Measurements from ENCODE around the gene RIPK4. TPM values are rescaled to one million over a fixed set of nuclear protein-coding genes. Genes with fewer than 3 reads are reported as not detected.
A peak's percentile ranks its signal among the peaks of the same experiment; 100 is the strongest.

Gene RIPK4
- total RNA-seq (2021; ENCODE audit: unreplicated experiment) (67.4 TPM), Bru-seq, nascent RNA (percentile 97 among the genes with signal in this experiment), BruChase-seq, experiment 1, labeled RNA remaining after a 2-hour chase (percentile 86 among the genes with signal in this experiment), BruChase-seq, experiment 2, labeled RNA remaining after a 6-hour chase (percentile 80 among the genes with signal in this experiment)
- 76.4 TPM for polyA plus RNA-seq (2012; ENCODE audit: insufficient read length)
- long read RNA-seq, transcript RIPK4-201 (8 exons, 3,889 nt): major isoform, 216 of 340 reads
- long read RNA-seq, partial matches to known transcripts: 52 of 340 reads
- long read RNA-seq, other reads (novel, unspliced or antisense): 72 of 340 reads

- ChIA-PET POLR2A (interaction anchor here (0.6 to 2.0 kb wide), 2 partner anchors 20 to 95 kb away, joined by 3 to 11 read pairs; no protein-coding TSS in a partner anchor), CTCF (no interaction called here)
- ATAC-seq (peak; percentile 71), DNase-seq (ENCODE audit: low read depth, low spot score) (no peak)
- in situ Hi-C loops (cut with HindIII; ENCODE audit: low pct_unique_long_range_greater_than_20kb, low sequenced_read_pairs): loop anchor here (25.0 kb wide), 1 partner anchor 155 kb away; no protein-coding TSS in a partner anchor
- Histone ChIP-seq H3K4me1 (ENCODE audit: control insufficient read depth, insufficient read depth, low read length) (peaks cover 23% of the 10 kb centered on the region), H3K36me3 (ENCODE audit: control insufficient read depth, insufficient read depth, low read length) (no peaks in the 10 kb centered on the region; the same call in 1 of the 2 replicates), H3K9me3 (ENCODE audit: control insufficient read depth, insufficient read depth, low read depth, low read length) (no peaks in the 10 kb centered on the region), H3K27ac (ENCODE audit: low read length) (peak within 1 kb of the TSS; percentile 98), H3K4me3 (ENCODE audit: low read depth in 2 of 2, low read length in 2 of 2) (peak within 1 kb of the TSS; percentile 72 to 91), H3K27me3 (ENCODE audit: control insufficient read depth, insufficient read depth, low read length) (no peaks in the 10 kb centered on the region)
- BruUV-seq (replicated peaks): TSS peak; percentile 89
- TF ChIP-seq SIN3A (IDR thresholded peaks at IDR 0.05; ENCODE audit: borderline replicate concordance, insufficient read depth, low read depth, low read length) (peak; percentile 54; the same call in 1 of the 2 replicates), TCF7L2 (IDR thresholded peaks at IDR 0.05; ENCODE audit: low read depth, low read length) (peak; percentile 62; the same call in 1 of the 2 replicates), CTCF (IDR thresholded peaks at IDR 0.05) (no peak), POLR2AphosphoS5 (IDR thresholded peaks at IDR 0.05; ENCODE audit: low read depth, low read length) (peak; percentile 85)
- TF ChIP-seq, protein P1, sequence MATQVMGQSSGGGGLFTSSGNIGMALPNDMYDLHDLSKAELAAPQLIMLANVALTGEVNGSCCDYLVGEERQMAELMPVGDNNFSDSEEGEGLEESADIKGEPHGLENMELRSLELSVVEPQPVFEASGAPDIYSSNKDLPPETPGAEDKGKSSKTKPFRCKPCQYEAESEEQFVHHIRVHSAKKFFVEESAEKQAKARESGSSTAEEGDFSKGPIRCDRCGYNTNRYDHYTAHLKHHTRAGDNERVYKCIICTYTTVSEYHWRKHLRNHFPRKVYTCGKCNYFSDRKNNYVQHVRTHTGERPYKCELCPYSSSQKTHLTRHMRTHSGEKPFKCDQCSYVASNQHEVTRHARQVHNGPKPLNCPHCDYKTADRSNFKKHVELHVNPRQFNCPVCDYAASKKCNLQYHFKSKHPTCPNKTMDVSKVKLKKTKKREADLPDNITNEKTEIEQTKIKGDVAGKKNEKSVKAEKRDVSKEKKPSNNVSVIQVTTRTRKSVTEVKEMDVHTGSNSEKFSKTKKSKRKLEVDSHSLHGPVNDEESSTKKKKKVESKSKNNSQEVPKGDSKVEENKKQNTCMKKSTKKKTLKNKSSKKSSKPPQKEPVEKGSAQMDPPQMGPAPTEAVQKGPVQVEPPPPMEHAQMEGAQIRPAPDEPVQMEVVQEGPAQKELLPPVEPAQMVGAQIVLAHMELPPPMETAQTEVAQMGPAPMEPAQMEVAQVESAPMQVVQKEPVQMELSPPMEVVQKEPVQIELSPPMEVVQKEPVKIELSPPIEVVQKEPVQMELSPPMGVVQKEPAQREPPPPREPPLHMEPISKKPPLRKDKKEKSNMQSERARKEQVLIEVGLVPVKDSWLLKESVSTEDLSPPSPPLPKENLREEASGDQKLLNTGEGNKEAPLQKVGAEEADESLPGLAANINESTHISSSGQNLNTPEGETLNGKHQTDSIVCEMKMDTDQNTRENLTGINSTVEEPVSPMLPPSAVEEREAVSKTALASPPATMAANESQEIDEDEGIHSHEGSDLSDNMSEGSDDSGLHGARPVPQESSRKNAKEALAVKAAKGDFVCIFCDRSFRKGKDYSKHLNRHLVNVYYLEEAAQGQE (IDR thresholded peaks at IDR 0.05; ENCODE audit: insufficient read depth in 1 of 2, low read depth in 2 of 2, low read length in 1 of 2): 0 out of 4 replicates have a peak, but pooled peaks of 1 of the 2 experiments have one; percentile 18
- intact Hi-C loops (cut with micrococcal nuclease; ENCODE audit: unreplicated experiment): no loop called here
Observed at GRCh38 chr21:41766883-41767605, at the start of gene RIPK4. Gene RIPK4 (minus strand): TSS chr21:41767052. CDS start chr21:41767041, 11 bp downstream.

DNA sequence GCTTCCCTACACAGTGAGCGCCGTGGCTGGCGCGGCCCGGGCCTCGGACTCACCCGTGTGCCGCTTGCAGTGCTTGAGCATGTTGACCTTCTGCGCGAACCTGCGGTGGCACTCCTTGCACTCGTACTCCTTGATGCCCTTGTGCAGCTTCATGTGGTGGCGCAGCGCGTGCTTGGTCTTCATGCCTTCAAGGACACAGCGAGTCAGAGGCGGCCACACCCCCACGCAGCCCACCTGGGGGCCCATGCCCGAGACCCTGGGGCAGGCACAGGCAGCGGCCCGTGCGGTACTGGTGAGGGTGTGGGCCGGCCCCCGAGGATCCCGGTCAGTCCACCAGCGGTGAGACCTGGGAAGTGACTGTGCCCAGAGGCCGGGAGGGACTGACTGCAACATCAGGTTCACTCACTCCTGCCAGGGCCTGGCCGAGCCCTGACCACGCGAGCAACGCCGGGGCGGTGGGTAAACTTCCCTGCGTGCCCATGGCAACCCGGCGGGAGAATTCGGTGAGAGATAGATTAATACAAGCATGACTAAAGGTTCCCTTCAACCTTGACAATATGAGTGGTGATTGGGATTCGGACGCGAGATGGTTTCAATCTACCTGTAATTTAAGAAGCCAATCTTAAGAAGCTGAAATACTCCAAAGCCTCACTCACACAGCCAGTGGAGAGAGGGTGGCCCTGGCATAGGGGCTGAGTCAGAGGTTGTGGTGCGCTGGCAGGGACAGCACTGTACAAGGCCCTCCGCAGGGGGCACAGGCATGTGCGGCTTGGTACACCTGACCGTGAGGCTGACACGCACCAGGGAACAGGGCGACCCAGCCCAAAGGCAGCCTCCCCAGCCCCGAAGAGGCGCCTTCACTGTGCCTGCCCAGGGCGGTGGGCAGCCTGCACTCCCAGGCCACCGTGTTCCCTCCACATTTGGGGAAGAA, 49.1 kb upstream of the RIPK4 start:
- BruUV-seq (replicated peaks): no TSS peak
- H3K27me3 ChIP-seq (ENCODE audit: control insufficient read depth, insufficient read depth, low read length): no peaks in the 10 kb centered on the region
- H3K9me3 ChIP-seq (ENCODE audit: control insufficient read depth, insufficient read depth, low read depth, low read length): no peaks in the 10 kb centered on the region
- ATAC-seq (peak; percentile 9; the same call in 1 of the 2 replicates), DNase-seq (ENCODE audit: low read depth, low spot score) (no peak)
- intact Hi-C loops (cut with micrococcal nuclease; ENCODE audit: unreplicated experiment): no loop called here
- in situ Hi-C loops (cut with HindIII; ENCODE audit: low pct_unique_long_range_greater_than_20kb, low sequenced_read_pairs): no loop called here
- CTCF ChIA-PET: interaction anchor here (0.6 to 2.0 kb wide), 6 partner anchors 55 to 359 kb away, joined by 3 to 14 read pairs (median 4); no protein-coding TSS in a partner anchor
- TF ChIP-seq CTCF (IDR thresholded peaks at IDR 0.05): no peak
- TF ChIP-seq SIN3A (IDR thresholded peaks at IDR 0.05; ENCODE audit: borderline replicate concordance, insufficient read depth, low read depth, low read length): no peak
- no peak for TF ChIP-seq POLR2AphosphoS5 (IDR thresholded peaks at IDR 0.05; ENCODE audit: low read depth, low read length)
- no peak for TF ChIP-seq TCF7L2 (IDR thresholded peaks at IDR 0.05; ENCODE audit: low read depth, low read length)
- TF ChIP-seq, protein P1 (IDR thresholded peaks at IDR 0.05; ENCODE audit: insufficient read depth in 1 of 2, low read depth in 2 of 2, low read length in 1 of 2): no peak
- no peaks in the 10 kb centered on the region for H3K36me3 ChIP-seq (ENCODE audit: control insufficient read depth, insufficient read depth, low read length)
- POLR2A ChIA-PET: no interaction called here
- peak overlapping the region; percentile 76 for H3K27ac ChIP-seq (ENCODE audit: low read length)
- peaks cover 5% of the 10 kb centered on the region; the same call in 1 of the 2 replicates for H3K4me1 ChIP-seq (ENCODE audit: control insufficient read depth, insufficient read depth, low read length)
- no peak overlapping the region for H3K4me3 ChIP-seq (ENCODE audit: low read depth in 2 of 2, low read length in 2 of 2)

All from Panc1 (cell line).